ENCODE results near the gene RIMBP2. TPM values are rescaled to one million over a fixed set of nuclear protein-coding genes. Genes with fewer than 3 reads are reported as not detected.

The RIMBP2 gene
- polyA plus RNA-seq, 1 of the 3 experiments (the other 2 are of a cell fraction), result 0.90 TPM

DNA sequence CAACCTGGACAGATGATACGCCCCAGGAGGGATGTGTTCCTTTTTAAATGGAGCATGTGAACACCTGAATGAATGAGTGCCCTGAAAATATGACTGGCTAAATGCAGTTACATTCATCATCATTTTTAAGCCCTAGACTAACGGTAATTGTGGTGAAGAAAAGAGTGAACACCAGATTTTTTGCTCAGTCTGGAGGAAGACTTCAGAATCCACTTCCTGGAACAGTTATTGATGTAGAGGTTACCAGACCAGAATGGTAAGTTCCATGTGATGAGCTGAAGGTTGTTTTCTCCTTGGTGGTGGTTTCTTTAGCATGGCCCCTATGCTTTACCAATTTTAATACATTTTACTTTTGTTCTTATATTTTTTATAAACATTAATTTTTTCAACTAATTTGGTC, 349.1 kb downstream of the RIMBP2 start:
- Histone ChIP-seq H3K4me2 (no peak overlapping the region), H3F3A (replicated peaks; ENCODE audit: insufficient read depth) (no peaks in the 10 kb centered on the region), H3K4me3 (ENCODE audit: low read depth in 2 of 2, low read length in 1 of 2) (no peak overlapping the region), H3K4me1 (ENCODE audit: control insufficient read depth in 1 of 2, insufficient read depth in 2 of 2, low read depth in 1 of 2, low read length in 1 of 2) (peaks cover 0 to 4% of the 10 kb centered on the region in 2 experiments; a peak in 1 of 4 replicates), H2AFZ (ENCODE audit: low read depth) (no peak overlapping the region), H3K36me3 (replicated peaks in 1 of 2; ENCODE audit: control insufficient read depth in 1 of 2, insufficient read depth in 2 of 2, low read length in 1 of 2) (no peaks in the 10 kb centered on the region), H3K9me3 (0 out of 2 replicates have a peak, but pooled peaks cover 3% of the 10 kb centered on the region), H3K79me2 (ENCODE audit: insufficient read depth) (no peaks in the 10 kb centered on the region), H3K9ac (no peak overlapping the region), H3K27me3 (ENCODE audit: insufficient read depth) (no peaks in the 10 kb centered on the region), H3K9me2 (no peaks in the 10 kb centered on the region), H4K20me1 (ENCODE audit: insufficient read depth) (no peaks in the 10 kb centered on the region), H3K27ac (ENCODE audit: low read depth in 2 of 2, low read length in 1 of 2) (no peak overlapping the region)
- POLR2A ChIA-PET, result no interaction called here
- no peak for DNase-seq
- WGBS (ENCODE audit: low lambda C conversion rate), result 15% methylated on average over 2 of the region's 2 CpGs
- TF ChIP-seq, protein P1, sequence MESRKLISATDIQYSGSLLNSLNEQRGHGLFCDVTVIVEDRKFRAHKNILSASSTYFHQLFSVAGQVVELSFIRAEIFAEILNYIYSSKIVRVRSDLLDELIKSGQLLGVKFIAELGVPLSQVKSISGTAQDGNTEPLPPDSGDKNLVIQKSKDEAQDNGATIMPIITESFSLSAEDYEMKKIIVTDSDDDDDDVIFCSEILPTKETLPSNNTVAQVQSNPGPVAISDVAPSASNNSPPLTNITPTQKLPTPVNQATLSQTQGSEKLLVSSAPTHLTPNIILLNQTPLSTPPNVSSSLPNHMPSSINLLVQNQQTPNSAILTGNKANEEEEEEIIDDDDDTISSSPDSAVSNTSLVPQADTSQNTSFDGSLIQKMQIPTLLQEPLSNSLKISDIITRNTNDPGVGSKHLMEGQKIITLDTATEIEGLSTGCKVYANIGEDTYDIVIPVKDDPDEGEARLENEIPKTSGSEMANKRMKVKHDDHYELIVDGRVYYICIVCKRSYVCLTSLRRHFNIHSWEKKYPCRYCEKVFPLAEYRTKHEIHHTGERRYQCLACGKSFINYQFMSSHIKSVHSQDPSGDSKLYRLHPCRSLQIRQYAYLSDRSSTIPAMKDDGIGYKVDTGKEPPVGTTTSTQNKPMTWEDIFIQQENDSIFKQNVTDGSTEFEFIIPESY (IDR thresholded peaks at IDR 0.05; ENCODE audit: borderline replicate concordance, low read depth), result no peak
- TF ChIP-seq, protein P2, sequence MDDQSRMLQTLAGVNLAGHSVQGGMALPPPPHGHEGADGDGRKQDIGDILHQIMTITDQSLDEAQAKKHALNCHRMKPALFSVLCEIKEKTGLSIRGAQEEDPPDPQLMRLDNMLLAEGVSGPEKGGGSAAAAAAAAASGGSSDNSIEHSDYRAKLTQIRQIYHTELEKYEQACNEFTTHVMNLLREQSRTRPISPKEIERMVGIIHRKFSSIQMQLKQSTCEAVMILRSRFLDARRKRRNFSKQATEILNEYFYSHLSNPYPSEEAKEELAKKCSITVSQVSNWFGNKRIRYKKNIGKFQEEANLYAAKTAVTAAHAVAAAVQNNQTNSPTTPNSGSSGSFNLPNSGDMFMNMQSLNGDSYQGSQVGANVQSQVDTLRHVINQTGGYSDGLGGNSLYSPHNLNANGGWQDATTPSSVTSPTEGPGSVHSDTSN (IDR thresholded peaks at IDR 0.05), result no peak
- CTCF ChIA-PET, result no interaction called here

DNA sequence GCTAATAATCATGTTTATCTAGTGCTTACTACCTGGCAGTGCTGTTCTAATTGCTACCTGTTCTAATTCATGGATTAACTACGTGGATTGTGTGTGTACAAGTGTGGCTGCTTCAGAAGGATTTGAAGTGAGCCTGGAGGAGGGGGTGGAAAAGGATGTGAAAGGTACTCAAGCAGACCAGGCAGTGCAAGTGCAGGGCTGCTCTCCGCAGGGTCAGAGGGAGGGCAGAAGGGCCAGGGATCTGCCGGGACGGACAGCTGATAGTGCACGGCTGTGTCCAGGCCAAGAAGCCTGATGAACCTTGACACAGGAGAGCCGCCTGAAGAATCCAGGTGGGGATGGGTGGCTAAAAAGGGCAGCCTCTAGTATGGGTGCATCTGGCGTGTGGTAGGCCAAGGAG, 349.9 kb downstream of the RIMBP2 start:
- H3K36me3 ChIP-seq (replicated peaks in 1 of 2; ENCODE audit: control insufficient read depth in 1 of 2, insufficient read depth in 2 of 2, low read length in 1 of 2), result no peaks in the 10 kb centered on the region
- no peak overlapping the region for H3K9ac ChIP-seq
- no peak overlapping the region for H3K4me3 ChIP-seq (ENCODE audit: low read depth in 2 of 2, low read length in 1 of 2)
- H3K79me2 ChIP-seq (ENCODE audit: insufficient read depth), result no peaks in the 10 kb centered on the region
- DNase-seq, result no peak
- no peaks in the 10 kb centered on the region for H3F3A ChIP-seq (replicated peaks; ENCODE audit: insufficient read depth)
- no peak overlapping the region for H3K4me2 ChIP-seq
- H4K20me1 ChIP-seq (ENCODE audit: insufficient read depth), result no peaks in the 10 kb centered on the region
- H3K9me2 ChIP-seq, result no peaks in the 10 kb centered on the region
- no peaks in the 10 kb centered on the region for H3K27me3 ChIP-seq (ENCODE audit: insufficient read depth)
- H3K4me1 ChIP-seq (ENCODE audit: control insufficient read depth in 1 of 2, insufficient read depth in 2 of 2, low read depth in 1 of 2, low read length in 1 of 2), result peaks cover 0 to 4% of the 10 kb centered on the region in 2 experiments; a peak in 1 of 4 replicates
- no peaks in the 10 kb centered on the region for H3K9me3 ChIP-seq
- H3K27ac ChIP-seq (ENCODE audit: low read depth in 2 of 2, low read length in 1 of 2), result no peak overlapping the region
- TF ChIP-seq RXRA (IDR thresholded peaks at IDR 0.05; ENCODE audit: borderline replicate concordance, low read depth) (no peak), FOXJ3 (CRISPR knock-in tag; IDR thresholded peaks at IDR 0.05) (no peak), TCF12 (IDR thresholded peaks at IDR 0.05) (no peak)
- TF ChIP-seq, protein P3, sequence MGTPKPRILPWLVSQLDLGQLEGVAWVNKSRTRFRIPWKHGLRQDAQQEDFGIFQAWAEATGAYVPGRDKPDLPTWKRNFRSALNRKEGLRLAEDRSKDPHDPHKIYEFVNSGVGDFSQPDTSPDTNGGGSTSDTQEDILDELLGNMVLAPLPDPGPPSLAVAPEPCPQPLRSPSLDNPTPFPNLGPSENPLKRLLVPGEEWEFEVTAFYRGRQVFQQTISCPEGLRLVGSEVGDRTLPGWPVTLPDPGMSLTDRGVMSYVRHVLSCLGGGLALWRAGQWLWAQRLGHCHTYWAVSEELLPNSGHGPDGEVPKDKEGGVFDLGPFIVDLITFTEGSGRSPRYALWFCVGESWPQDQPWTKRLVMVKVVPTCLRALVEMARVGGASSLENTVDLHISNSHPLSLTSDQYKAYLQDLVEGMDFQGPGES (IDR thresholded peaks at IDR 0.05; ENCODE audit: low read depth, low read length), result no peak
- WGBS (ENCODE audit: low lambda C conversion rate), result 52% methylated on average over 7 of the region's 7 CpGs
- CTCF ChIA-PET, result no interaction called here
- no peak overlapping the region for H2AFZ ChIP-seq (ENCODE audit: low read depth)
- POLR2A ChIA-PET, result no interaction called here

DNA sequence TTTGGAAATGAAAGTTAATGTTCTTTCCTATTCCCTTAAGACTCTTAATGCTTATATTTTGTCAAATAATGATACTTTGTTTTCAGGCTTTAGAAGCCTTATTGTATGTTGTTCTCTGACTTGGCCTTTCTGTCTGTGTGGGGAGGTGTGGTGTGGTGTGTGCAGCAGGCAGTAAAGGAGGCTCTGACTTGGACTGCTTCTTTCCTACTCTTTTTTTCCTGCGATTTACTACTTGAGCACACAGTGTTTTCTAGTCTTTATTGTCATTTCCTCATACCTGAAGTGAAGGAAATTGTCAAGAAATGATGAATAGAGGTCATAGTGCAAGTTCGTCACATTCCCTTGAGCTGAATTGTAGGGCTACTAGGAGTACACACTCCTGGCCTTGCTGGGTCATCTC, 351.5 kb downstream of the RIMBP2 start:
- Histone ChIP-seq H3K9me3 (no peaks in the 10 kb centered on the region), H3F3A (replicated peaks; ENCODE audit: insufficient read depth) (no peaks in the 10 kb centered on the region), H3K4me1 (ENCODE audit: control insufficient read depth in 1 of 2, insufficient read depth in 2 of 2, low read depth in 1 of 2, low read length in 1 of 2) (peaks cover 0 to 4% of the 10 kb centered on the region in 2 experiments; a peak in 1 of 4 replicates), H3K4me3 (ENCODE audit: low read depth in 2 of 2, low read length in 1 of 2) (no peak overlapping the region), H3K4me2 (no peak overlapping the region), H3K36me3 (replicated peaks in 1 of 2; ENCODE audit: control insufficient read depth in 1 of 2, insufficient read depth in 2 of 2, low read length in 1 of 2) (no peaks in the 10 kb centered on the region), H3K9ac (no peak overlapping the region), H3K27me3 (ENCODE audit: insufficient read depth) (no peaks in the 10 kb centered on the region), H3K9me2 (no peaks in the 10 kb centered on the region), H3K27ac (ENCODE audit: low read depth in 2 of 2, low read length in 1 of 2) (no peak overlapping the region), H3K79me2 (ENCODE audit: insufficient read depth) (no peaks in the 10 kb centered on the region), H4K20me1 (ENCODE audit: insufficient read depth) (no peaks in the 10 kb centered on the region), H2AFZ (ENCODE audit: low read depth) (no peak overlapping the region)
- ChIA-PET POLR2A (no interaction called here), CTCF (interaction anchor here (0.8 to 1.2 kb wide), 3 partner anchors 12 to 384 kb away, joined by 3 to 4 read pairs (median 3); no protein-coding TSS in a partner anchor)
- DNase-seq, result no peak
- WGBS (ENCODE audit: low lambda C conversion rate), result 21% methylated on average over 2 of the region's 2 CpGs
- no peak for TF ChIP-seq GATA2 (CRISPR knock-in tag; IDR thresholded peaks at IDR 0.05)
- TF ChIP-seq, protein P4, sequence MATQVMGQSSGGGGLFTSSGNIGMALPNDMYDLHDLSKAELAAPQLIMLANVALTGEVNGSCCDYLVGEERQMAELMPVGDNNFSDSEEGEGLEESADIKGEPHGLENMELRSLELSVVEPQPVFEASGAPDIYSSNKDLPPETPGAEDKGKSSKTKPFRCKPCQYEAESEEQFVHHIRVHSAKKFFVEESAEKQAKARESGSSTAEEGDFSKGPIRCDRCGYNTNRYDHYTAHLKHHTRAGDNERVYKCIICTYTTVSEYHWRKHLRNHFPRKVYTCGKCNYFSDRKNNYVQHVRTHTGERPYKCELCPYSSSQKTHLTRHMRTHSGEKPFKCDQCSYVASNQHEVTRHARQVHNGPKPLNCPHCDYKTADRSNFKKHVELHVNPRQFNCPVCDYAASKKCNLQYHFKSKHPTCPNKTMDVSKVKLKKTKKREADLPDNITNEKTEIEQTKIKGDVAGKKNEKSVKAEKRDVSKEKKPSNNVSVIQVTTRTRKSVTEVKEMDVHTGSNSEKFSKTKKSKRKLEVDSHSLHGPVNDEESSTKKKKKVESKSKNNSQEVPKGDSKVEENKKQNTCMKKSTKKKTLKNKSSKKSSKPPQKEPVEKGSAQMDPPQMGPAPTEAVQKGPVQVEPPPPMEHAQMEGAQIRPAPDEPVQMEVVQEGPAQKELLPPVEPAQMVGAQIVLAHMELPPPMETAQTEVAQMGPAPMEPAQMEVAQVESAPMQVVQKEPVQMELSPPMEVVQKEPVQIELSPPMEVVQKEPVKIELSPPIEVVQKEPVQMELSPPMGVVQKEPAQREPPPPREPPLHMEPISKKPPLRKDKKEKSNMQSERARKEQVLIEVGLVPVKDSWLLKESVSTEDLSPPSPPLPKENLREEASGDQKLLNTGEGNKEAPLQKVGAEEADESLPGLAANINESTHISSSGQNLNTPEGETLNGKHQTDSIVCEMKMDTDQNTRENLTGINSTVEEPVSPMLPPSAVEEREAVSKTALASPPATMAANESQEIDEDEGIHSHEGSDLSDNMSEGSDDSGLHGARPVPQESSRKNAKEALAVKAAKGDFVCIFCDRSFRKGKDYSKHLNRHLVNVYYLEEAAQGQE (IDR thresholded peaks at IDR 0.05; ENCODE audit: low read depth, low read length), result no peak
- TF ChIP-seq, protein P5, sequence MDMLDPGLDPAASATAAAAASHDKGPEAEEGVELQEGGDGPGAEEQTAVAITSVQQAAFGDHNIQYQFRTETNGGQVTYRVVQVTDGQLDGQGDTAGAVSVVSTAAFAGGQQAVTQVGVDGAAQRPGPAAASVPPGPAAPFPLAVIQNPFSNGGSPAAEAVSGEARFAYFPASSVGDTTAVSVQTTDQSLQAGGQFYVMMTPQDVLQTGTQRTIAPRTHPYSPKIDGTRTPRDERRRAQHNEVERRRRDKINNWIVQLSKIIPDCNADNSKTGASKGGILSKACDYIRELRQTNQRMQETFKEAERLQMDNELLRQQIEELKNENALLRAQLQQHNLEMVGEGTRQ (IDR thresholded peaks at IDR 0.05; ENCODE audit: borderline replicate concordance, low read depth, low read length), result no peak
- TF ChIP-seq FOSL2 (IDR thresholded peaks at IDR 0.05; ENCODE audit: borderline replicate concordance, low read depth), result no peak
- TF ChIP-seq RXRA (IDR thresholded peaks at IDR 0.05; ENCODE audit: borderline replicate concordance, low read depth), result no peak
- no peak for TF ChIP-seq ELF1 (IDR thresholded peaks at IDR 0.05)

Data from SK-N-SH (cell line).